Activated T-cell treated with anti-CD3 and anti-CD28 coated beads, Interleukin-2, amount 50 U/mL, for 48 hours (primary cell): ENCODE results near the gene CBX8.

Source experiments
- DNase-seq, 2 experiments: peaks; one replicate each; pipeline ENCODE4 v3.0.0-alpha.2; 2020

Gene CBX8

GRCh38 chr17:79834565-79835469 lies 37.9 kb upstream of the CBX8 start:
- DNase-seq, result peak; percentile 74 to 80

DNA sequence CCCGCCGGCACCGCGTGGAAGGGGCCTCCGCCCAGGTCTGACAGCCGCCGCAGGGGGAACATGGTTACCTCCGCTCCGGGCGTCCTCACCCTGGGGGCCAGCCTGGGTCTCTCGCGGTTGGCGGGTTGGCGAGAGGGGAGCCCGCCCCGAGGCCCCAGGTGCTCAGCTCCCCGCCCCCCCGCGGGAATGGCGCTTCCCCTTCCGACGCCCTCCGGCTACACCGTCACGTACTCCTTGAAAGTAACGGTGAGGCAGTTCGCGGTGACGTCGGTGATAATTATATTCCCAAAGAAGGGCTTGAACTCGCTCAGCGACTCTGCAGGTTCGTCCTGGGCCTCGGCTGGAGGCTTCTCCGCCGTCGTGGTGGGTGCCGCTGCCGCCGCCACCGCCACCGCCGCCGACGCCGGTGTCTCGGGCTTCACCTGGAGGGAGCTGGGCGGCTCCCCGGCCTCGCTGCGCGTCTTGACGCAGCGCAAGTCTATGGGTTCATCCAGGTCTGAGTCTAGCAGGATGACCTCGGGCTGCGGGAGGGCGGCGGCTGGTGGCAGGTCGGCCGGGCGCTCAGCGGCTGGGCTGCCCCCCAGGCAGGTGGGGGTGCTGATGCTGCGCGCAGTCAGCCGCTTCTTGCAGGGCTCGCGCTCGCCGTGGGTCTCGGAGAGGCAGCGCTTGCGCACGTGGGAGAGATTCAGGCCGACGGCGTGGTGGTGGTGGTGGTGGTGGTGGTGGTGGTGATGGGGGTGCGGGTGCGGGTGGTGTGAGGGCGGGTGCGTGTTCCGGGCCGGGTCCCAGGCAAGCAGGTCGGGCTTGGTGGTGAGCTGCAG lies 37.1 kb upstream of the CBX8 start:
- no peak for DNase-seq

- DNase-seq, result no peak
Observed at GRCh38 chr17:79833110-79833450, 36.2 kb upstream of the CBX8 start.

DNA sequence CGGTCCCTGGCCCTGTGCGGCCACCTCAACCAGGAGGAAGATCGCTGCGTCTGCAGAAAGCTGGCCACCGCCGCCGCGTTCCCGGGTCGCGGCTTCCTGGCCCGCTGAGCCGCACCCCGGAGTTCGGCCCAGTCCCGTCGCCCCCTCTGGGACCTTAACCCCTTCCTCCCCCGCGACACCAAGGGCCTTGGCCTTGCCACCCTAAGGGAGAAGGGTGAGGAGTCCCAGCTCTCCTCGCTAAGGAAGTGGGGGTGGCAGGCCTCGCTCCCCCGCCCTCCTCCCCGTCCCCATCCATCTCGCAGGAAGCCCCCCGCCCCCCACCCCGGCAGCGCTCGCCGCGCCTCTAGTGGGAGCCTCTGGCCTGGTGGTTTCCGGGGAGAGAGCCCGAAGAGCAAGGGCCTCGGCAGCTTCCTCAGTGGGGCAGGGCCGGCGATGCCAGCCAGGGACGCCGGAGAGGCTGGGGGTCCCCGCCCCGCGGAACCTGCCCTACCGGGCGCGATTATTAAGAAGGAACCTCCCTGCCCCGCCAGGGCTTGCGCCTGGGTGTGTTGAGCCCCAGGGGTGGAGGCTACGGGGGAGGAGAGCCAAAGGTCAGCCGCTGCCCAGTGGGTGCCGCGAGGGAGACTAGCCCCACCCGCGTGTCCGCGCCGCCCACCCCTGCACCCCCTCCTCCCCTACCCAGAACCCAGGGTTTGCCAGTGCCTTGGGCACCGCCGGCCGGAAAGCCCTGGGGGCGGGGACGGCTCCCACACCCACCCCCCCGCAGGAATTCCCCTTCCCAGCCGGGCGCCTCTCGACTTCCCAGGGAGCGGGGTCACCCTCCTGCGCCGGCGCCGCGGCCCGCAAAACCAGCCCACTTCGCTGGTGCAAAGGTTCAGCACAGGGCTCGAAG lies 35.6 kb upstream of the CBX8 start:
- DNase-seq, result no peak

GRCh38 chr17:79831265-79832217 lies 34.7 kb upstream of the CBX8 start:
- DNase-seq, result no peak

DNA sequence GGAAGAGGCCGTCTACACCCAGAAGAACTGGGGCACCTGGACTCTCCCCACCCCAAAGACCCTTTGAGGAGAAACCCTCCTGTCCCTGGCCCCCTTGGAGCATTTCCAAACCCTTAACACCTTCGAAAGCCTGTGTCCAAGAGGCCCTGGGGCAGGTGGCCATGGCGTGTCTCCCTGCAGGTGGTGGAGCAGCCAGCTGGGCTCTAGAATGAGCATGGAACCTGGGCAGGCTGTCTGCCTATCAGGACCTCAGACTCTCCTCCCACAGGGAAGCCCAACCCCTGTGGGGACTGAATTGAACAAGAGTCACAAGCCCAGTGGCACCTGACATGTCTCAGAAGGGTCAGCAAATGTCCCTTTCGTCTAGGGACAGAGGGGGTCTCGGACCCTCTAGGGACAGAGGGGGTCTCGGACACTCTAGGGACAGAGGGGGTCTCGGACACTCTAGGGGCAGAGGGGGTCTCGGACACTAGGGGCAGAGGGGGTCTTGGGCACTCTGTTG lies 33.9 kb upstream of the CBX8 start:
- no peak for DNase-seq

- DNase-seq, result no peak
Observed at GRCh38 chr17:79830303-79830702, 33.4 kb upstream of the CBX8 start.

DNA sequence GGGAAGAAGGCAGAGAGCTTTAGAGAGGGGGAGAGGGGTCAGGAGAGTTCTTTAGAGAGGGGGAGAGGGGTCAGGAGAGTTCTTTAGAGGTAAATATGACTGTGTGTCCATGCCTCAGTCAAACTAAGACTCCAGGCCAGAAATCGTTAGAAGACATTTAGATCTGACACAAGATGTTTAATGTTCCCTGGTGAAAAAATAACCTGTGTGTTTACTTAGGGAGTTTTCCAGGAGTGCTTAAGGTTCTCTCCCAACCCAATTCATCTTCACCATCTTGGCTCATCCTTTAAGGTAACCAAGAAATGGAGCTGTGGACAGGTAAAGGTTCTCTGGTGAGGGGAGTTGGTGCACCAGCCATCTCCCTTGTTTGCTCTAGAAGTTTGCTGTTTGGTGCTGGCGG lies 32.6 kb upstream of the CBX8 start:
- no peak for DNase-seq

- DNase-seq, result no peak
Observed at GRCh38 chr17:79829004-79829403, 32.1 kb upstream of the CBX8 start.

GRCh38 chr17:79826841-79827578 lies 30.1 kb upstream of the CBX8 start:
- DNase-seq, result no peak

GRCh38 chr17:79826204-79826680 lies 29.4 kb upstream of the CBX8 start:
- DNase-seq, result no peak

GRCh38 chr17:79825580-79825921 lies 28.7 kb upstream of the CBX8 start:
- no peak for DNase-seq

DNA sequence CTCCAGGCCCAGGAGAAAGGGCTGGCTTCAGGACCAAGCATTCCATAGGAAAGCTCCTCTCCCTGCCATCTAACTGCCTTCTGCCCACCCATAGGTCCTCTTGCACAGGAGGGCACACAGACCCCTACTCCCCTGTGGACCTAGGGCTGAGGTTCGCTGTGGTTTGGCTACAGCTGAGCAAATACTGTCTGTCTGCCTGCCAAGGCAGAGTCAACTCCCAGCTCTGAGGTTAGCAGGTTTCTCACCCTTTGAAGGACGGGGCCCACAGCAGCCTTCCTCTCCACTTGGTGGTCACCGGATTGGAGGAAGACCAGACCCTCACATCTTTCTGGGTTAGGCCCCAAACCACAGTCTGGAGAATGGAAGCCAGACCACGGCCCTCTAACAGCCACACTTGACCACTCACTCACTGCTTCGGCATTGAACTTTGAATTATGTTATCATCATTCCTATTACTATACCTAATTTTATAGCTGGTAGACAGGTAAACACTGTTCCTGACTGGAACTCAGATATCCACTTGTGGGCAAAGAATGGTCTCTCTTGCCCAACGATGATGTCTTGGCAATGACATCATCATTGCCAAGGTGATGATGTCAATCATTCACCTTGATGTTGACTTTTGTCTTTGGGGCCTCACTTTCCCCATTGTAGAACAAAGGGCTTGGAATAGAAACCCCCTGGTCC lies 28.2 kb upstream of the CBX8 start:
- no peak for DNase-seq

DNA sequence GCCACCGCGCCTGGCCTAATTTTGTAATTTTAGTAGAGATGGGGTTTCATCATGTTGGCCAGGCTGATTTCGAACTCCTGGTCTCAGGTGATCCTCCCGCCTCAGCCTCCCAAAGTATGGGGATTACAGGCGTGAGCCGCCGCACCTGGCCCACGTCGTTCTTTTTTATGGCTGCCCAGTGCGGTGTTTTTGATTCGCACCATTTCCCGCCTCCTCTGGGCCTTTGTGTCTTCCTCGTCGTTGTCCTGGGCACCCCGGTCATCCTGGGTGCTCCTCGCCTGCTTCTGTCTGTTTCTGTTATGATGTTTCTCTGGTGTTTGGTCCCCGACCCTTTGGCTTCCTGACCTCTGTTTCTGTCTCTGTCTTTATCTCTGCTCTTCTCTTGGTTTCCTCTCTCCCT lies 27.4 kb upstream of the CBX8 start:
- no peak for DNase-seq

DNA sequence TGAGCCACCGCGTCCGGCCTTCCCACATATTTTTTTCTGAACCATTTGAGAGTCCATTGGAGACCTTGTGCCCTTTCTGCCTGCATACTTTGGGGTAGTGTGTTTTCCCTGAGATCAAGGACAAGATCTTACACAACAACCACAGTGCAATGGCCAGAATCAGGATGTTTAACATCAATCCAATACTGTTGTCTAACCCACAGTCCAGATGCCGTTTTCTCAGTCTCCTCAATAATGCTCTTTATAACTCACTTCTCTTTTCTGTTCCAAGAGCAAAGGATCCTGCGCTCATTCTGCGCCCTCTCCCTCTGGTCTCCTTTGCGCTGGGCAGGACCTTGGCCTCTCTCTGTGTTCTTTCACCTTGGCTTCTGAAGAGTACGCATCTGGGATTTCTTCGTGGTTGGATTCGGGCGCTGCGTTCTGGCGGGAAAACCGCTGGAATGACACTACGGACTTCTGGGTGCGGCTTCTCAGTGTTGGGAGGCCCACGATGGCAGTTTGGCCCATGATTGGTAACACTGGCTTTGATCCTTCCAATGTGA lies 25.8 kb upstream of the CBX8 start:
- no peak for DNase-seq

GRCh38 chr17:79821331-79822095 lies 24.6 kb upstream of the CBX8 start:
- DNase-seq, result no peak

- DNase-seq, result no peak
Observed at GRCh38 chr17:79820959-79821330, 24.1 kb upstream of the CBX8 start.

DNA sequence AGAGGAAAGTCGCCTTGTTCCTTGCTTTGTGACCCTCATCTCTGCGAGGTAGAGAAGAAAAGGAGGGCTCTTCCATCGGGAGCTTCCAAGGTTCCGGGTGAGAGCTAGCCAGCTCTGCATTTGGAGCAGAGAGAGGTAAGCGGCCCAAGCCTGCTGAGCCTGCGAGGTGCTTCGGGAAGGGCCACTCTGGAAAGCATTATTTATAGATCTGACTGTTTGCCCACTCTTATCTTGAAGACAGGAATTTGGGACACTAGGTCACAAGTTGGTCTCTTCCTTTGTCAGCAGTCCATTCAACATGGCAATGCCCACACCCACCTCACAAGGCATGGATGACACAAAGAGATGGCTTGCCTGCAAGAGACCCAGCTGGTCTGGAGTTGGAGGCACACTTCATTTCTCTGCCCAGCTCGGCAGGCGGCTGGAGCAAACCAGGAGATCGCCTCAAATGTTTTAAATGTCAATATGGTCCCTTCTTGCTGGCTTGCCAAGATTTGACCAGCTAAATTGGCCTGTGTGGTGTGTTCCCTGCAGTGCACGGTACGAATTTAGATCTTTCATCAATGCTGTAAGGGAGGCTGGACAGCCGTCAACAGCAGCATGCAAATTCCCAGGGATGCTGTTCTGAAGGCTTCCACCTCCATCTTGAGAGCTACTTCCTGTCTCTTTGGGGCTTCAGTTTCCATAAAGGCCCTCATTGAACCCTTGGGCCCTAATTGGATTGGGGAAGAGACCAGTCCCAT lies 22.8 kb upstream of the CBX8 start:
- no peak for DNase-seq

DNA sequence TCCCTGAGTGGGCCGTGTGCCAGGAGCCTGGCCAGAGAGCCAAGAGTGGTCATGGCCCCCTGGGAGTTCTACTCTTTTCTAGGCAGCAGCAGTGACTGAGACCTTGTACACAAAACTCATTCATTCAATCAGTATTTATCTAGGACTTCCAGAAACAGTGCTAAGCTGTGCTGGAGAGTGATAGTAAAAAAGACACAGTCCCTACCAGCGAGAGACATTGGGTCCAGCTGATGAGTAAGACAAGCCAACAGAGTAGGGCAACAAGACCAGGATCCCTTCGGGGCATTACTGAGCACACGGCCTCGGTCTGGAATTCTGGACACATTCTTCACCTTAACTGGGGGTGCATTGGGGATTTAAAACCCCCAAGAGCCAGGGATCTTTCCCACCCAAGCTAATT lies 22.2 kb upstream of the CBX8 start:
- no peak for DNase-seq
